Breast epithelium (tissue), 4 donors: ENCODE data around the gene STAB2. TPM values are rescaled to one million over a fixed set of nuclear protein-coding genes. Genes with fewer than 3 reads are reported as not detected.

Source experiments
- DNase-seq, 2 donors: peaks; one replicate each; pipeline ENCODE4 v3.0.0-alpha.2; 2019; ENCODE audit warnings: low spot score in 2 of 2
- H3K27ac ChIP-seq, 2 donors: fragments of 200-600 bp; sonication (generic) in 1 of 2; one replicate each; pipeline ENCODE4 v1.5.1; 2016 to 2019; ENCODE audit warnings: mild to moderate bottlenecking in 1 of 2
- H3K27me3 ChIP-seq, 2 donors: fragments of 200-600 bp; sonication (generic) in 1 of 2; one replicate each; pipeline versions ENCODE4 v1.5.1 to v1.6.0; 2017 to 2019; ENCODE audit warnings: control low read depth in 1 of 2, mild to moderate bottlenecking in 1 of 2
- H3K36me3 ChIP-seq: fragments of 200-600 bp; one replicate; pipeline ENCODE4 v1.5.1; 2019
- H3K4me1 ChIP-seq, 2 donors: fragments of 200-600 bp; sonication (generic); one replicate each; pipeline ENCODE4 v1.5.1; 2016 to 2019; ENCODE audit warnings: control low read depth in 1 of 2
- H3K4me3 ChIP-seq, 3 donors: fragments of 200-600 bp; sonication (generic); 1 replicate in 2 of 3; 2 replicates in 1 of 3; pipeline ENCODE4 v1.5.1; 2016 to 2019; ENCODE audit warnings: mild to moderate bottlenecking in 3 of 3, moderate library complexity in 2 of 3
- H3K9me3 ChIP-seq, 2 donors: fragments of 200-600 bp; sonication (generic) in 1 of 2; one replicate each; pipeline ENCODE4 v1.5.1; 2016 to 2019; ENCODE audit warnings: control low read depth in 1 of 2
- POLR2A ChIP-seq: fragments of 450-650 bp; IDR thresholded peaks from one replicate; pipeline ENCODE4 v1.6.1; 2016; ENCODE audit warnings: antibody characterized with exemption, mild to moderate bottlenecking, moderate library complexity
- POLR2AphosphoS5 ChIP-seq, 3 donors: sonication (generic); formaldehyde crosslinking; IDR thresholded peaks; one replicate each; pipeline ENCODE4 v1.6.1; 2017; ENCODE audit warnings: antibody characterized with exemption in 3 of 3
- intact Hi-C: fragments of 100-400 bp; cut with DNase I; formaldehyde crosslinking; loops from one replicate; pipeline ENCODE4 v1.15.1; 2023; ENCODE audit warnings: low total_unique reads
- total RNA-seq, 3 donors: library from RNA; depleted of rRNA; stranded (reverse); fragments of >200 nt; gene quantifications; one replicate each; pipeline ENCODE4 v1.1.0, GENCODE V29; 2016
- TF ChIP-seq, protein P1 (sequence below), 3 donors: fragments of 450-650 bp; IDR thresholded peaks; one replicate each; pipeline ENCODE4 v1.5.1; 2016 to 2017; ENCODE audit warnings: antibody characterized with exemption in 3 of 3, mild to moderate bottlenecking in 3 of 3, moderate library complexity in 3 of 3

The STAB2 gene
- total RNA-seq, 3 donors from 2014 or later: under 0.01 to 2.5 (median 0.16) TPM

DNA sequence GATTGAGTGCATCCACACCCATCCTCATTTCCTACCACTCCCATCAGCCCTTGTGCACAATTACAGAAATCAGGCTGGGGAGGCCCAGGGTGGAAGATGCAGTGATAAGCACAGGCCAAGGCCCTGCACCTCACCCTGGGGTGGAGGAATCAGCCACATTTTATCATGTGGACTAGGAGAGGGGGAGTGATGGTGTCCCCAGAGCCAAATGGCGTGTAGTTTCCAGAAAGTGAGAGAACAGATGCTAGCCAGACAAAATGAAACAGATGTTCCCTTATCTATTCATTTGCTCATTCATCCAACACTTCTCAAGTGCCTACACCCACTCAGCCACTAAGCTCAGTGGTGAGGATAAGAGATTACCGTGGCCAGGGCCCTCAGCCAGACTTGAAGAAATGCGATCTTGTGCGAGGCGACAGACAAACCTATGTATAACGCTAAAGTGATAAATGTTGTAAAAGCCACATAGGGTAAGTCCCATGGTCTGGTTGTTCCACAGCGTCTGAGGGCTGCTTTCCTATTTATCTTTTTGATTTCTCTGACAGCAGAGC lies 93.6 kb downstream of the STAB2 start:
- no peak for TF ChIP-seq POLR2AphosphoS5 (IDR thresholded peaks at IDR 0.05)
- TF ChIP-seq POLR2A: no peak
- TF ChIP-seq, protein P1, sequence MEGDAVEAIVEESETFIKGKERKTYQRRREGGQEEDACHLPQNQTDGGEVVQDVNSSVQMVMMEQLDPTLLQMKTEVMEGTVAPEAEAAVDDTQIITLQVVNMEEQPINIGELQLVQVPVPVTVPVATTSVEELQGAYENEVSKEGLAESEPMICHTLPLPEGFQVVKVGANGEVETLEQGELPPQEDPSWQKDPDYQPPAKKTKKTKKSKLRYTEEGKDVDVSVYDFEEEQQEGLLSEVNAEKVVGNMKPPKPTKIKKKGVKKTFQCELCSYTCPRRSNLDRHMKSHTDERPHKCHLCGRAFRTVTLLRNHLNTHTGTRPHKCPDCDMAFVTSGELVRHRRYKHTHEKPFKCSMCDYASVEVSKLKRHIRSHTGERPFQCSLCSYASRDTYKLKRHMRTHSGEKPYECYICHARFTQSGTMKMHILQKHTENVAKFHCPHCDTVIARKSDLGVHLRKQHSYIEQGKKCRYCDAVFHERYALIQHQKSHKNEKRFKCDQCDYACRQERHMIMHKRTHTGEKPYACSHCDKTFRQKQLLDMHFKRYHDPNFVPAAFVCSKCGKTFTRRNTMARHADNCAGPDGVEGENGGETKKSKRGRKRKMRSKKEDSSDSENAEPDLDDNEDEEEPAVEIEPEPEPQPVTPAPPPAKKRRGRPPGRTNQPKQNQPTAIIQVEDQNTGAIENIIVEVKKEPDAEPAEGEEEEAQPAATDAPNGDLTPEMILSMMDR (IDR thresholded peaks at IDR 0.05): no peak
- H3K27ac ChIP-seq: peak overlapping the region; percentile 38 to 40
- no peak for DNase-seq
- intact Hi-C loops: no loop called here
- no peaks in the 10 kb centered on the region for H3K36me3 ChIP-seq
- peak overlapping the region in 1 of 3 donors; percentile 19 for H3K4me3 ChIP-seq
- no peaks in the 10 kb centered on the region for H3K9me3 ChIP-seq
- H3K27me3 ChIP-seq: no peaks in the 10 kb centered on the region
- H3K4me1 ChIP-seq: no peaks in the 10 kb centered on the region

DNA sequence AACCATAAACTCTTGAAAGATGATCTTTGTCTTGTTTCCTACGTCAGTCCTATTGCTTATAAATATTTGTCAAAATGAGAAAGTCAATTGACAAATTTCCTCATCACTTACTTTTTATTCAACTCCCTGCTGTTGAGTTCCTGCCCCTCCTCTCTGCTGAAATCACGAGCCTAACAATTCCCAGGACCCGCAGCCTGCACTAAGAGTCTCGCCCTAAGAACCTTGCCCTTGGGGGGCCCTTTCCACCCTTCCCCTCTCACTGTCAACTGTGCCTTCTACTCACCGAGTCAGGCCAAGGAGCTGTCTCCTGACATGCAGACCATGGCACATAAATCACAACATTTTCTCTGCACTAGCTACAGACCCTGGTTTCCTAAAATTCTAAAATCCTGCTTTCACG lies 99.0 kb downstream of the STAB2 start:
- intact Hi-C loops: no loop called here
- no peaks in the 10 kb centered on the region for H3K36me3 ChIP-seq
- no peak for TF ChIP-seq POLR2A
- TF ChIP-seq, protein P1 (IDR thresholded peaks at IDR 0.05): no peak
- no peak for TF ChIP-seq POLR2AphosphoS5 (IDR thresholded peaks at IDR 0.05)
- DNase-seq: no peak
- H3K4me3 ChIP-seq: no peak overlapping the region
- no peaks in the 10 kb centered on the region for H3K4me1 ChIP-seq
- no peaks in the 10 kb centered on the region for H3K27me3 ChIP-seq
- H3K9me3 ChIP-seq: no peaks in the 10 kb centered on the region
- H3K27ac ChIP-seq: no peak overlapping the region

DNA sequence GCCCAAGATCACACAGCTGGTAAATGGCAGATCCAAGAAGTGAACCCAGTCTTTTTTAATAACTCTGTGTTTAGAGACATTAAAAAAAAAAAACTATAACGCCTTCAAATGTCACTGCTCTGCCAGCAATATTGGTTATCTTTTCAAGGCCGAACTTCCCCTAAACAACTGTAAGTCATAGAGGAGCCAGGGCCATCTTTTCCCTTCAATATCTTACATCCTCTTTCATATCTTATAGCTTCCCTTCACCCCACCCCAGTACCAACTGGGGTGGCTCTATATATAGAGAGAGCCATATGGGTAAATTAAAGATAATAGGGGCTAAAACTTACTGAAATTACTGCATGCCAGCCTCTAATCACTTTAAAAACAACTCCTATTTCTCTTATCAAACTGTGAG lies 100.2 kb downstream of the STAB2 start:
- no peak for DNase-seq
- Histone ChIP-seq H3K9me3 (no peaks in the 10 kb centered on the region), H3K4me3 (no peak overlapping the region), H3K36me3 (no peaks in the 10 kb centered on the region), H3K27me3 (no peaks in the 10 kb centered on the region), H3K4me1 (no peaks in the 10 kb centered on the region), H3K27ac (no peak overlapping the region)
- TF ChIP-seq POLR2A: no peak
- TF ChIP-seq, protein P1 (IDR thresholded peaks at IDR 0.05): no peak
- intact Hi-C loops: no loop called here

DNA sequence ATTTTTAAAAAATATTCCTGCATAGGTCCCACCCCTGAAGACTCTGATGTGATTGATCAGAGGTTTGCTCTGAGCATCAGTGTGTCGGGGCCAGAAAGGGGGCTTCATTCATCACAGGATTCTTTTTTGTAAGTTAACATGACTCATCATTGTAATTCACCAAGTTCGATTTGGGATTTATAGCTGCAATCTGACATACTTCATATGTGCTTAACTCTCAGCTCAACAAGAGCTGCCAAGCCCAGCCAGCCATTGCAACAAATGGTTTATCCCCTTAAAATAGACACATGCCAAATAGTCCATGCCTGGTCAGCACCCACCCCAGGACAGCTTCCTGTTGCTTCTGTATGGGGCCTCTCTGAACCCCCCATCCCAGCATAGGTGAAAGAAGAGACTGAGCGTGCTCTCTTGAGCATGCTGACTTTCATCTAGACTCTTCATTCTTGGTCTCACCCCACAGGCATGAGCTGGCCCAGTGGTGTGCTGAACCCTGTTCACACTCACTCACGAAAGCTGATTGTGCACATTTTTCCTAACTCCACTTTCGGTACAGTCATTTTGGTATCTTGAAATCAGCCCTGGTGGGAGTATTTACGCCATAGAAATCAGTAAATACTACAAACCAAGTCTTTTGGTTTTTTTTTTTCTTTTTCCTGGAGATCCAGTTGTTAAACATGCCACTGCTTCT lies 101.4 kb downstream of the STAB2 start:
- Histone ChIP-seq H3K4me1 (no peaks in the 10 kb centered on the region), H3K9me3 (no peaks in the 10 kb centered on the region), H3K4me3 (no peak overlapping the region), H3K27ac (no peak overlapping the region), H3K36me3 (no peaks in the 10 kb centered on the region), H3K27me3 (no peaks in the 10 kb centered on the region)
- TF ChIP-seq POLR2A (no peak), POLR2AphosphoS5 (IDR thresholded peaks at IDR 0.05) (no peak)
- TF ChIP-seq, protein P1 (IDR thresholded peaks at IDR 0.05): no peak
- intact Hi-C loops: no loop called here
- DNase-seq: no peak

DNA sequence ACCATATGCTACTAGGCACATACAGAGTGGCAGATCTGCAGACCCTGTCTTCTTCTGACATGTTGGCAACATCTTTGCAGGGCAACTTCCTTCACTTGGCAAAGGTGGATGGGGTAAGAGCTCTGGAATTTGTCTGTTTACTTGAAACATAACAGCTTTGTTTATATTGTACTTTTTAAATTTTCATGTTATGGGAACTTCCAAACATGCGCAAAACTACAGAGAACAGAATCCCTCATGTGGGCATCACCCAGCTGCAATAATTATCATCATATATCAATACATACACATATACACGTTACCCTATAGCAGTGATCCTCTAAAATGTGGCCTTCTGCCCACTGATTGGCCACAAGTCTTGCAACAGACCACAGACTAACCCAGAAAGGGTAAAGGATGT lies 103.4 kb downstream of the STAB2 start:
- TF ChIP-seq, protein P1 (IDR thresholded peaks at IDR 0.05): no peak
- TF ChIP-seq POLR2AphosphoS5 (IDR thresholded peaks at IDR 0.05): no peak
- no peak for TF ChIP-seq POLR2A

More for the DNA sequence above, 103.4 kb downstream of the STAB2 start:
- no peaks in the 10 kb centered on the region for H3K36me3 ChIP-seq
- no peaks in the 10 kb centered on the region for H3K27me3 ChIP-seq
- no peaks in the 10 kb centered on the region for H3K9me3 ChIP-seq
- no peak overlapping the region for H3K4me3 ChIP-seq
- DNase-seq: no peak
- intact Hi-C loops: no loop called here
- H3K4me1 ChIP-seq: no peaks in the 10 kb centered on the region
- no peak overlapping the region for H3K27ac ChIP-seq
